Esophagus muscularis mucosa (tissue), 4 donors: ENCODE data around the gene MCL1. TPM values are rescaled to one million over a fixed set of nuclear protein-coding genes. Genes with fewer than 3 reads are reported as not detected.

Experiments used
- DNase-seq: peaks from one replicate; pipeline ENCODE4 v3.0.0-alpha.2; 2017; ENCODE audit errors: extremely low spot score
- H3K27ac ChIP-seq, 4 donors: fragments of 200-600 bp; sonication (generic); replicated peaks in 1 of 4; 1 replicate in 3 of 4; 2 replicates in 1 of 4; pipeline ENCODE4 v1.5.1; 2016 to 2019; ENCODE audit warnings: mild to moderate bottlenecking in 1 of 4
- H3K27me3 ChIP-seq, 4 donors: fragments of 200-600 bp; sonication (generic); one replicate each; pipeline versions ENCODE4 v1.5.1 to v1.6.0; 2016 to 2019
- H3K36me3 ChIP-seq, 4 donors: fragments of 200-600 bp; sonication (generic); one replicate each; pipeline ENCODE4 v1.5.1; 2016 to 2019
- H3K4me1 ChIP-seq, 4 donors: fragments of 200-600 bp; sonication (generic); one replicate each; pipeline ENCODE4 v1.5.1; 2016 to 2019
- H3K4me3 ChIP-seq, 4 donors: fragments of 200-600 bp; sonication (generic); 1 replicate in 2 of 4; 2 replicates in 2 of 4; pipeline ENCODE4 v1.5.1; 2016 to 2019; ENCODE audit warnings: mild to moderate bottlenecking in 4 of 4, moderate library complexity in 1 of 4
- H3K9me3 ChIP-seq, 4 donors: fragments of 200-600 bp; sonication (generic); 1 replicate in 3 of 4; 2 replicates in 1 of 4; pipeline ENCODE4 v1.5.1; 2016 to 2019
- CTCF ChIP-seq, 3 experiments: fragments of 200-600 bp in 2 of 3; fragments of 450-650 bp in 1 of 3; sonication (generic) in 2 of 3; IDR thresholded peaks; one replicate each; pipeline ENCODE4 v1.5.1; 2017 to 2019; ENCODE audit warnings: antibody characterized with exemption in 3 of 3, mild to moderate bottlenecking in 2 of 3, moderate library complexity in 1 of 3
- EP300 ChIP-seq: sonication (generic); formaldehyde crosslinking; IDR thresholded peaks from one replicate; pipeline ENCODE4 v1.6.1; 2017; ENCODE audit warnings: antibody characterized with exemption
- POLR2A ChIP-seq: fragments of 450-650 bp; IDR thresholded peaks from one replicate; pipeline ENCODE4 v1.6.1; 2017; ENCODE audit warnings: antibody characterized with exemption, moderate library complexity, mild to moderate bottlenecking, low read depth
- POLR2AphosphoS5 ChIP-seq, 2 donors: sonication (generic); formaldehyde crosslinking; IDR thresholded peaks; one replicate each; pipeline ENCODE4 v1.6.1; 2017; ENCODE audit warnings: antibody characterized with exemption in 2 of 2
- WGBS: methylation state at CpG from one replicate; pipeline ENCODE4 v1.1.5; 2018; 5-methylcytosine and 5-hydroxymethylcytosine counted together
- intact Hi-C: fragments of 100-400 bp; cut with DNase I; formaldehyde crosslinking; loops from one replicate; pipeline ENCODE4 v1.15.1; 2023
- total RNA-seq, 4 donors: library from RNA; depleted of rRNA; stranded (reverse); fragments of >200 nt; gene quantifications; one replicate each; pipeline versions ENCODE4 v1.1.0 to v1.2.1, GENCODE V29; 2016

MCL1 gene
- total RNA-seq, 4 donors from 2014 or later: 192 to 460 (median 255) TPM

- Histone ChIP-seq H3K27ac (no peak overlapping the region), H3K4me1 (peaks cover 6 to 25% (median 24%) of the 10 kb centered on the region in 4 donors), H3K9me3 (no peaks in the 10 kb centered on the region), H3K36me3 (no peaks in the 10 kb centered on the region), H3K27me3 (no peaks in the 10 kb centered on the region), H3K4me3 (no peak overlapping the region)
- no peak for DNase-seq
- intact Hi-C loops: no loop called here
- 76% methylated on average over 6 of the region's 6 CpGs for WGBS
- TF ChIP-seq EP300 (no peak), POLR2AphosphoS5 (IDR thresholded peaks at IDR 0.05) (no peak), CTCF (IDR thresholded peaks at IDR 0.05) (no peak), POLR2A (no peak)
Measured at GRCh38 chr1:150545486-150546032, 33.9 kb downstream of the MCL1 start.

- H3K4me1 ChIP-seq: peaks cover 0 to 12% (median 11%) of the 10 kb centered on the region in 4 donors
- DNase-seq: no peak
- TF ChIP-seq CTCF (IDR thresholded peaks at IDR 0.05) (no peak), EP300 (no peak)
- H3K27me3 ChIP-seq: no peaks in the 10 kb centered on the region
- no peak overlapping the region for H3K4me3 ChIP-seq
- intact Hi-C loops: no loop called here
- H3K36me3 ChIP-seq: no peaks in the 10 kb centered on the region
- peak overlapping the region; percentile 23 to 40 (median 33) for H3K27ac ChIP-seq
- H3K9me3 ChIP-seq: no peaks in the 10 kb centered on the region
- 67% methylated on average over 3 of the region's 3 CpGs for WGBS
Measured at GRCh38 chr1:150544204-150544603, 35.2 kb downstream of the MCL1 start.

GRCh38 chr1:150543500-150544143 lies 35.8 kb downstream of the MCL1 start:
- intact Hi-C loops: no loop called here
- Histone ChIP-seq H3K4me3 (no peak overlapping the region), H3K36me3 (no peaks in the 10 kb centered on the region), H3K27me3 (no peaks in the 10 kb centered on the region), H3K4me1 (peaks cover 0 to 15% (median 14%) of the 10 kb centered on the region in 4 donors), H3K9me3 (no peaks in the 10 kb centered on the region), H3K27ac (peak overlapping the region; percentile 6 to 52 (median 33))
- TF ChIP-seq EP300 (no peak), POLR2AphosphoS5 (IDR thresholded peaks at IDR 0.05) (peak; percentile 21 to 25)
- WGBS: 79% methylated on average over 13 of the region's 13 CpGs
- no peak for DNase-seq

- Histone ChIP-seq H3K27ac (peak overlapping the region; percentile 70 to 86 (median 72)), H3K27me3 (no peaks in the 10 kb centered on the region), H3K4me3 (no peak overlapping the region), H3K4me1 (peaks cover 17 to 56% (median 47%) of the 10 kb centered on the region in 4 donors), H3K9me3 (no peaks in the 10 kb centered on the region), H3K36me3 (no peaks in the 10 kb centered on the region)
- WGBS: 61% methylated on average over 17 of the region's 17 CpGs
- TF ChIP-seq POLR2AphosphoS5 (IDR thresholded peaks at IDR 0.05) (peak; percentile 42 to 77), POLR2A (no peak), CTCF (IDR thresholded peaks at IDR 0.05) (no peak)
- intact Hi-C loops: loop anchor here (10.0 kb wide), 1 partner anchor 173 kb away; the partner anchor contains the start of gene RPRD2
- DNase-seq: peak; percentile 89
Measured at GRCh38 chr1:150537732-150538684, 41.4 kb downstream of the MCL1 start.
